Small intestine (tissue), 16 donors: Measurements from ENCODE around the gene B3GNT5. TPM values are rescaled to one million over a fixed set of nuclear protein-coding genes. Genes with fewer than 3 reads are reported as not detected.
A peak's percentile ranks its signal among the peaks of the same experiment; 100 is the strongest.

ENCODE experiments used
- DNase-seq, 2 donors: peaks; one replicate each; pipeline versions ENCODE4 v3.0.0 to v3.0.0-alpha.2; 2013
- FAIRE-seq: peaks from 2 replicates; lab custom pipeline; 2012; peaks lifted over from hg19 to GRCh38; lab: Jason Lieb, UNC
- H3K27ac ChIP-seq, 3 donors: one replicate each; pipeline ENCODE4 v1.5.1; 2013; ENCODE audit warnings: low read length in 2 of 3, mild to moderate bottlenecking in 2 of 3, control low read depth in 1 of 3, inconsistent platforms in 1 of 3, low read depth in 1 of 3, moderate library complexity in 1 of 3
- H3K27me3 ChIP-seq, 3 donors: one replicate each; pipeline ENCODE4 v1.6.1; 2013; ENCODE audit warnings: low read length in 3 of 3, inconsistent platforms in 1 of 3; ENCODE audit not compliant: control insufficient read depth in 3 of 3, insufficient read depth in 3 of 3
- H3K36me3 ChIP-seq, 3 donors: one replicate each; pipeline ENCODE4 v1.6.1; 2013; ENCODE audit warnings: low read length in 3 of 3, inconsistent platforms in 1 of 3, low read depth in 1 of 3, mild to moderate bottlenecking in 1 of 3, moderate library complexity in 1 of 3; ENCODE audit not compliant: control insufficient read depth in 3 of 3, insufficient read depth in 2 of 3
- H3K4me1 ChIP-seq, 3 donors: one replicate each; pipeline ENCODE4 v1.6.1; 2013; ENCODE audit warnings: low read length in 2 of 3, inconsistent platforms in 1 of 3, low read depth in 1 of 3, mild to moderate bottlenecking in 1 of 3, moderate library complexity in 1 of 3; ENCODE audit not compliant: control insufficient read depth in 3 of 3, insufficient read depth in 2 of 3
- H3K4me3 ChIP-seq, 3 donors: one replicate each; pipeline ENCODE4 v1.5.1; 2013; ENCODE audit warnings: low read length in 3 of 3, control low read depth in 1 of 3, inconsistent platforms in 1 of 3, low read depth in 1 of 3, mild to moderate bottlenecking in 1 of 3, moderate library complexity in 1 of 3
- H3K9me3 ChIP-seq, 2 donors: one replicate each; pipeline ENCODE4 v1.6.1; 2013; ENCODE audit warnings: low read depth in 1 of 2, low read length in 1 of 2; ENCODE audit not compliant: control insufficient read depth in 2 of 2, insufficient read depth in 1 of 2
- WGBS, 3 donors: extraction: QIAGEN DNeasy Blood & Tissue Kit; methylation state at CpG; one replicate each; pipeline ENCODE4 v1.1.7; 2013; 5-methylcytosine and 5-hydroxymethylcytosine counted together
- long read RNA-seq, 10 donors: transcript quantifications; one replicate each; lab custom pipeline, GENCODE V29; 2026
- polyA plus RNA-seq, 4 donors: library from polyadenylated mRNA; stranded (reverse) in 3 of 4; unstranded in 1 of 4; fragments of 200-250 nt in 3 of 4; fragments of 120-200 nt in 1 of 4; gene quantifications; one replicate each; pipeline versions ENCODE4 v1.2.1 to v1.2.3, GENCODE V29; 2013
- donor health status: healthy with polysubstance abuse.
- donor health status: control.
- donor health status: control.
- donor health status: Bipolar disorder and iron deficiency.
- donor health status: healthy.

Gene B3GNT5, protein sequence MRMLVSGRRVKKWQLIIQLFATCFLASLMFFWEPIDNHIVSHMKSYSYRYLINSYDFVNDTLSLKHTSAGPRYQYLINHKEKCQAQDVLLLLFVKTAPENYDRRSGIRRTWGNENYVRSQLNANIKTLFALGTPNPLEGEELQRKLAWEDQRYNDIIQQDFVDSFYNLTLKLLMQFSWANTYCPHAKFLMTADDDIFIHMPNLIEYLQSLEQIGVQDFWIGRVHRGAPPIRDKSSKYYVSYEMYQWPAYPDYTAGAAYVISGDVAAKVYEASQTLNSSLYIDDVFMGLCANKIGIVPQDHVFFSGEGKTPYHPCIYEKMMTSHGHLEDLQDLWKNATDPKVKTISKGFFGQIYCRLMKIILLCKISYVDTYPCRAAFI
- 10 to 100 TPM; 23.4 to 67.1 (median 45.3) TPM for polyA plus RNA-seq
- long read RNA-seq, donor 1 = 0 reads
- long read RNA-seq, donor 2, full-length matches to known transcripts = 11 of 11 reads
- long read RNA-seq, donor 2, partial matches to known transcripts = 0 of 11 reads
- long read RNA-seq, donor 2, other reads (novel, unspliced or antisense) = 0 of 11 reads
- long read RNA-seq, donor 3, full-length matches to known transcripts = 18 of 18 reads
- long read RNA-seq, donor 3, partial matches to known transcripts = 0 of 18 reads
- long read RNA-seq, donor 3, other reads (novel, unspliced or antisense) = 0 of 18 reads
- long read RNA-seq, donor 4 = 0 reads
- long read RNA-seq, donor 5, full-length matches to known transcripts = 7 of 7 reads
- long read RNA-seq, donor 5, partial matches to known transcripts = 0 of 7 reads
- long read RNA-seq, donor 5, other reads (novel, unspliced or antisense) = 0 of 7 reads
- long read RNA-seq, donor 6, full-length matches to known transcripts = 28 of 28 reads
- long read RNA-seq, donor 6, partial matches to known transcripts = 0 of 28 reads
- long read RNA-seq, donor 6, other reads (novel, unspliced or antisense) = 0 of 28 reads
- long read RNA-seq, donor 7 = 0 reads
- long read RNA-seq, donor 8 = 0 reads
- long read RNA-seq, donor 9, full-length matches to known transcripts = 4 of 4 reads
- long read RNA-seq, donor 9, partial matches to known transcripts = 0 of 4 reads
- long read RNA-seq, donor 9, other reads (novel, unspliced or antisense) = 0 of 4 reads
- long read RNA-seq, donor 10, full-length matches to known transcripts = 12 of 12 reads
- long read RNA-seq, donor 10, partial matches to known transcripts = 0 of 12 reads
- long read RNA-seq, donor 10, other reads (novel, unspliced or antisense) = 0 of 12 reads

GRCh38 chr3:183252973-183253527, at the start of gene B3GNT5:
Gene B3GNT5 (plus strand): TSS chr3:183253253. CDS start chr3:183269799, 16,546 bp downstream.
- FAIRE-seq = no peak

GRCh38 chr3:183203670-183204069, 49.4 kb upstream of the B3GNT5 start:
- Histone ChIP-seq H3K27ac (no peak overlapping the region), H3K9me3 (peaks cover 0 to 10% of the 10 kb centered on the region in 2 donors), H3K36me3 (no peaks in the 10 kb centered on the region), H3K27me3 (no peaks in the 10 kb centered on the region), H3K4me3 (no peak overlapping the region), H3K4me1 (peaks cover 0 to 5% (median 3%) of the 10 kb centered on the region in 3 donors)
- DNase-seq (no peak), FAIRE-seq (no peak)

More at GRCh38 chr3:183252973-183253527, at the start of gene B3GNT5:
- peak within 1 kb of the TSS; percentile 97 to 100 (median 99) for H3K27ac ChIP-seq
- 0 to 2% (median 1%) methylated on average over 36 to 43 of the region's 43 CpGs for WGBS, 3 donors
- peak; percentile 95 to 97 for DNase-seq
- H3K36me3 ChIP-seq = peaks cover 0 to 3% (median 0%) of the 10 kb centered on the region in 3 donors
- H3K27me3 ChIP-seq = no peaks in the 10 kb centered on the region
- H3K4me3 ChIP-seq = peak within 1 kb of the TSS; percentile 84 to 98 (median 85)
- no peaks in the 10 kb centered on the region for H3K9me3 ChIP-seq
- H3K4me1 ChIP-seq = peaks cover 2 to 18% (median 5%) of the 10 kb centered on the region in 3 donors

DNA sequence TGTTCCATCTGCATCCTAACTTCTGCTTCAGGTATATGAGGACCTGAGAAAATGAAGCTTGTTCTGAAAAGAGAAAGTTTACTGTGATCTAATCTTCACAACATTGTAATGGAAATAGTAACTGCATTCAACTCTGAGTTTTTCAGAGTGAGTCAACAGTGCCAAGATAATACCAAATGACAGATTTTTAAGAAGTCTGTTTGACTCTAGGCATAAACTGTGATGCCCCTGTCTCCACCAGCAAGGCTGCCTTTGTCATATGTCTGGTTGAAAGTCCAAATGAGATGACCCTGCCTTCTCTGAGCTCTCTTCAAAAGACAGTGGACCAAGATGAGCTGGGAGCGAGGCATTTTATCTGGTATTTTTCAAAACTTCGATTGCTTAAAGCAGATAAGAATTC, 44.8 kb upstream of the B3GNT5 start:
- no peak for DNase-seq
- Histone ChIP-seq H3K27me3 (no peaks in the 10 kb centered on the region), H3K4me1 (peaks cover 0 to 20% (median 5%) of the 10 kb centered on the region in 3 donors), H3K9me3 (peaks cover 0 to 3% of the 10 kb centered on the region in 2 donors), H3K36me3 (no peaks in the 10 kb centered on the region), H3K4me3 (no peak overlapping the region), H3K27ac (no peak overlapping the region)
- WGBS, 3 donors = 71 to 81% (median 77%) methylated on average over 2 of the region's 2 CpGs
- FAIRE-seq = no peak

DNA sequence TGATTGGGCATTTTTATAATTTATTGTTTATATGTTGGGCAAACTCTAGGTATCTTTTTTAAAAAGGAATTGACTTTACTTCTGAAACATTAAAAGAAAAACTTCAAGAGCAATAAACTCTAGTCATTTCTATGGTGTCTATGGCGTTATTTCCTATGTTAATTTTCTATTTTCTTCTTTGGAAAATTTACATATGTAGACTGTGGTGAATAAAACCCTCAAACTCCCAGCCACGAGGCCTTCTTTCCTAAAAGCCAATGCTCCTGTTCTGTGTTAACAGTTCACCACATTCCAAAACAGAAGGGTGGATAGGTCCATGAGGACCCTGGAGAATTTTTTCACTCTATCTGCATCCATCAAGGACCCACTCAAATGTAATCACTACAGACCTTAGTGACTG, 44.3 kb upstream of the B3GNT5 start:
- FAIRE-seq = no peak
- Histone ChIP-seq H3K9me3 (no peaks in the 10 kb centered on the region), H3K27ac (no peak overlapping the region), H3K27me3 (no peaks in the 10 kb centered on the region), H3K36me3 (no peaks in the 10 kb centered on the region), H3K4me3 (no peak overlapping the region), H3K4me1 (peaks cover 0 to 25% (median 5%) of the 10 kb centered on the region in 3 donors)
- WGBS, 3 donors = 82 to 89% (median 84%) methylated on average over 2 of the region's 2 CpGs
- no peak for DNase-seq

- H3K4me3 ChIP-seq = no peak overlapping the region
These were observed 42.7 kb upstream of the B3GNT5 start for GRCh38 chr3:183210341-183210740.

DNA sequence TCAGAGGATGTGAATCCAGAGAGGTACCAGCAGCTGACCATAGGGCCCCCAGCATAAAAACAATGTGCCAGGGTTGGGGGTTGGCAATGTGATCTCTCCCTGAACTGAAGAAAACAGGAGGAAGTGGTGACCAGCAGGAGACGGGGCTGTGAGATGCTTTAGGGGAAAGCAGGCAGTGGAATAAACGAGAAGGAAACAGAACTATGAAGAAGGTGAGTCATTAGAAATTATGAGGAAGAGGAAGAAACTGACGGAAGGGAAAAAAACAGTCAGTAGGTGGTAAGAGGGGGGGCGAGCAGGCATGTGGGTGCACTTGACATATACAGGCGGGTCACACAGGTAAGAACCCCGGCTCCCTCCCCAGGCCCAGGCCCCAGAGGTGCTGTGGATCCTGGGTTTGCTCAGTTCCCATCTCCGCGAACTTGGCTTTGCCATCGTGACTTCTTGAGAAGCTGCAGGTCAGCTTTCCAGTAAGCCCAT, 42.2 kb upstream of the B3GNT5 start:
- H3K9me3 ChIP-seq = no peaks in the 10 kb centered on the region
- no peak for FAIRE-seq
- no peaks in the 10 kb centered on the region for H3K27me3 ChIP-seq
- peak in 1 of 2 donors; percentile 27 for DNase-seq
- H3K4me1 ChIP-seq = peaks cover 0 to 30% (median 5%) of the 10 kb centered on the region in 3 donors
- 59 to 68% (median 61%) methylated on average over 9 of the region's 9 CpGs for WGBS, 3 donors
- H3K36me3 ChIP-seq = no peaks in the 10 kb centered on the region
- no peak overlapping the region for H3K4me3 ChIP-seq
- H3K27ac ChIP-seq = peak overlapping the region; percentile 68 to 78 (median 77)

More at GRCh38 chr3:183210341-183210740, 42.7 kb upstream of the B3GNT5 start:
- 70 to 85% (median 76%) methylated on average over 5 of the region's 5 CpGs for WGBS, 3 donors
- peaks cover 0 to 30% (median 5%) of the 10 kb centered on the region in 3 donors for H3K4me1 ChIP-seq
- H3K27ac ChIP-seq = peak overlapping the region; percentile 68 to 78 (median 77)
- DNase-seq = no peak
- H3K27me3 ChIP-seq = no peaks in the 10 kb centered on the region
- no peak for FAIRE-seq
- no peaks in the 10 kb centered on the region for H3K36me3 ChIP-seq
- no peaks in the 10 kb centered on the region for H3K9me3 ChIP-seq

GRCh38 chr3:183211352-183211751, 41.7 kb upstream of the B3GNT5 start:
- DNase-seq (peak; percentile 84 to 88), FAIRE-seq (no peak)
- H3K27me3 ChIP-seq = no peaks in the 10 kb centered on the region
- H3K36me3 ChIP-seq = no peaks in the 10 kb centered on the region
- no peaks in the 10 kb centered on the region for H3K9me3 ChIP-seq
- no peak overlapping the region for H3K4me3 ChIP-seq
- H3K27ac ChIP-seq = peak overlapping the region; percentile 68 to 78 (median 77)
- 43 to 67% (median 50%) methylated on average over 13 of the region's 13 CpGs for WGBS, 3 donors
- peaks cover 0 to 30% (median 5%) of the 10 kb centered on the region in 3 donors for H3K4me1 ChIP-seq
